Lower lobe of right lung (tissue), 2 donors: ENCODE results near the gene ASRGL1. TPM values are rescaled to one million over a fixed set of nuclear protein-coding genes. Genes with fewer than 3 reads are reported as not detected.

Source experiments
- ATAC-seq, 2 donors: fragments of 200-7000 bp; cut with Tn5 transposase; one replicate each; pipeline ENCODE4 v1.9.1; 2020 to 2022; ENCODE audit warnings: mild to moderate bottlenecking in 2 of 2, moderate library complexity in 2 of 2
- DNase-seq: peaks from one replicate; pipeline ENCODE4 v3.0.0-alpha.2; 2020
- H3K27ac ChIP-seq: fragments of 200-600 bp; one replicate; pipeline ENCODE4 v1.8.0; 2022
- H3K27me3 ChIP-seq: fragments of 200-600 bp; one replicate; pipeline ENCODE4 v1.8.0; 2022; ENCODE audit warnings: low read depth
- H3K36me3 ChIP-seq: fragments of 200-600 bp; one replicate; pipeline ENCODE4 v1.8.0; 2022; ENCODE audit warnings: mild to moderate bottlenecking
- H3K4me1 ChIP-seq: fragments of 200-600 bp; one replicate; pipeline ENCODE4 v1.8.0; 2022
- H3K4me3 ChIP-seq: fragments of 200-600 bp; one replicate; pipeline ENCODE4 v1.8.0; 2022; ENCODE audit warnings: mild to moderate bottlenecking
- H3K9me3 ChIP-seq: fragments of 200-600 bp; one replicate; pipeline ENCODE4 v1.8.0; 2022
- CTCF ChIP-seq: fragments of 200-600 bp; IDR thresholded peaks from one replicate; pipeline ENCODE4 v1.8.0; 2022; ENCODE audit warnings: antibody characterized with exemption, mild to moderate bottlenecking
- intact Hi-C: fragments of 100-400 bp; cut with DNase I; formaldehyde crosslinking; loops from one replicate; pipeline ENCODE4 v1.11.0; 2022
- total RNA-seq: library from RNA; stranded (reverse); fragmentation: NEBNext Ultra II Directional; extraction: Animal tissue kit (Norgen Biotek cat#: 25700); gene quantifications from one replicate; pipeline ENCODE4 v1.2.1, GENCODE V29; 2021
- donor health status: DM: no; HTN: yes; CAD: no; lungs with severe emphysema.

ASRGL1 gene
- total RNA-seq, 1 donor from 2014 or later, result 39.7 TPM

- no peaks in the 10 kb centered on the region for H3K9me3 ChIP-seq
- H3K27me3 ChIP-seq, result no peaks in the 10 kb centered on the region
- intact Hi-C loops, result no loop called here
- no peak overlapping the region for H3K4me3 ChIP-seq
- peaks cover 13% of the 10 kb centered on the region for H3K36me3 ChIP-seq
- DNase-seq, result no peak
- ATAC-seq, result no peak
- no peaks in the 10 kb centered on the region for H3K4me1 ChIP-seq
- TF ChIP-seq CTCF, result no peak
- H3K27ac ChIP-seq, result no peak overlapping the region
These were observed 50.1 kb downstream of the ASRGL1 start for GRCh38 chr11:62387381-62387780.

GRCh38 chr11:62388999-62389398 lies 51.8 kb downstream of the ASRGL1 start:
- Histone ChIP-seq H3K4me3 (no peak overlapping the region), H3K4me1 (no peaks in the 10 kb centered on the region), H3K36me3 (peaks cover 14% of the 10 kb centered on the region), H3K27me3 (no peaks in the 10 kb centered on the region), H3K27ac (no peak overlapping the region), H3K9me3 (no peaks in the 10 kb centered on the region)
- intact Hi-C loops, result no loop called here
- no peak for TF ChIP-seq CTCF
- no peak for ATAC-seq
- no peak for DNase-seq

GRCh38 chr11:62390237-62390636 lies 53.0 kb downstream of the ASRGL1 start:
- Histone ChIP-seq H3K27ac (no peak overlapping the region), H3K36me3 (peaks cover 14% of the 10 kb centered on the region), H3K4me1 (peaks cover 3% of the 10 kb centered on the region), H3K4me3 (no peak overlapping the region), H3K27me3 (no peaks in the 10 kb centered on the region), H3K9me3 (no peaks in the 10 kb centered on the region)
- intact Hi-C loops, result no loop called here
- no peak for DNase-seq
- ATAC-seq, result no peak
- no peak for TF ChIP-seq CTCF

GRCh38 chr11:62390722-62391121 lies 53.5 kb downstream of the ASRGL1 start:
- DNase-seq (no peak), ATAC-seq (no peak)
- Histone ChIP-seq H3K4me1 (peaks cover 7% of the 10 kb centered on the region), H3K9me3 (no peaks in the 10 kb centered on the region), H3K27ac (no peak overlapping the region), H3K27me3 (no peaks in the 10 kb centered on the region), H3K36me3 (peaks cover 14% of the 10 kb centered on the region), H3K4me3 (no peak overlapping the region)
- intact Hi-C loops, result no loop called here
- no peak for TF ChIP-seq CTCF

GRCh38 chr11:62391642-62392425 lies 54.6 kb downstream of the ASRGL1 start:
- Histone ChIP-seq H3K9me3 (no peaks in the 10 kb centered on the region), H3K36me3 (peaks cover 14% of the 10 kb centered on the region), H3K27ac (no peak overlapping the region), H3K27me3 (no peaks in the 10 kb centered on the region), H3K4me1 (peaks cover 7% of the 10 kb centered on the region), H3K4me3 (no peak overlapping the region)
- DNase-seq, result no peak
- ATAC-seq, result no peak
- TF ChIP-seq CTCF, result no peak
- intact Hi-C loops, result no loop called here
